HEK293 (cell line): ENCODE data around the gene GEMIN7.
A peak's percentile ranks its signal among the peaks of the same experiment; 100 is the strongest.

Experiments used
- CTCF ChIA-PET: fragments of 350-600 bp; formaldehyde crosslinking; extraction: SDS; loops from one replicate; lab custom pipeline; 2021; ENCODE audit warnings: antibody characterized with exemption; lab: Yijun Ruan, JAX
- POLR2A ChIA-PET: fragments of 300-600 bp; formaldehyde crosslinking; extraction: SDS; loops from one replicate; lab custom pipeline; 2020; ENCODE audit warnings: antibody characterized with exemption, inconsistent platforms; lab: Yijun Ruan, JAX
- H3K27ac ChIP-seq: fragments of 200-500 bp; sonication (Bioruptor generic); 2 replicates; pipeline ENCODE4 v1.5.1; 2014; ENCODE audit warnings: low read depth, low read length, control low read depth, inconsistent platforms; ENCODE audit errors: extremely low read depth
- H3K36me3 ChIP-seq, 2 experiments: fragments of 200-500 bp in 1 of 2; sonication (Bioruptor generic) in 1 of 2; 1 replicate in 1 of 2; 2 replicates in 1 of 2; pipeline ENCODE4 v1.5.1; 2014 to 2017; ENCODE audit warnings: inconsistent platforms in 2 of 2, low read length in 2 of 2; ENCODE audit not compliant: control insufficient read depth in 2 of 2, insufficient read depth in 1 of 2
- H3K4me1 ChIP-seq: fragments of 200-500 bp; sonication (Bioruptor generic); 2 replicates; pipeline ENCODE4 v1.5.1; 2014; ENCODE audit warnings: mild to moderate bottlenecking, low read length, inconsistent platforms; ENCODE audit not compliant: control insufficient read depth, insufficient read depth
- H3K4me3 ChIP-seq: 2 replicates; pipeline ENCODE4 v1.5.1; 2011; ENCODE audit warnings: low read depth, mild to moderate bottlenecking, control low read depth, low read length, moderate library complexity
- H3K9me3 ChIP-seq: fragments of 200-500 bp; sonication (Bioruptor generic); 2 replicates; pipeline ENCODE4 v1.5.1; 2014; ENCODE audit warnings: low read depth, low read length, inconsistent platforms; ENCODE audit not compliant: control insufficient read depth, insufficient read depth
- GLIS2 ChIP-seq: fragments of 450-650 bp; formaldehyde crosslinking; IDR thresholded peaks from 2 replicates; pipeline ENCODE4 v1.5.1; 2016; ENCODE audit warnings: missing biosample characterization, missing genetic modification characterization
- HOXA7 ChIP-seq: sonication (generic); formaldehyde crosslinking; IDR thresholded peaks from 2 replicates; pipeline ENCODE4 v1.8.1; 2022; ENCODE audit warnings: missing genetic modification reagents, borderline replicate concordance
- MZF1 ChIP-seq: fragments of 450-650 bp; formaldehyde crosslinking; IDR thresholded peaks from 2 replicates; pipeline ENCODE4 v1.5.1; 2017; ENCODE audit warnings: missing biosample characterization, missing genetic modification characterization, borderline replicate concordance
- SCRT2 ChIP-seq: fragments of 450-650 bp; formaldehyde crosslinking; IDR thresholded peaks from 2 replicates; pipeline ENCODE4 v1.5.1; 2016; ENCODE audit warnings: missing biosample characterization, missing genetic modification characterization
- ZBTB17 ChIP-seq: fragments of 450-650 bp; formaldehyde crosslinking; IDR thresholded peaks from 2 replicates; pipeline ENCODE4 v1.5.1; 2016; ENCODE audit warnings: missing biosample characterization, missing genetic modification characterization
- ZBTB20 ChIP-seq: fragments of 450-650 bp; formaldehyde crosslinking; IDR thresholded peaks from 2 replicates; pipeline ENCODE4 v1.5.1; 2016; ENCODE audit warnings: missing biosample characterization, missing genetic modification characterization
- ZFP37 ChIP-seq: fragments of 450-650 bp; formaldehyde crosslinking; IDR thresholded peaks from 2 replicates; pipeline ENCODE4 v1.5.1; 2016; ENCODE audit warnings: missing biosample characterization, missing genetic modification characterization
- ZIC2 ChIP-seq: fragments of 450-650 bp; formaldehyde crosslinking; IDR thresholded peaks from 2 replicates; pipeline ENCODE4 v1.5.1; 2016; ENCODE audit warnings: missing biosample characterization, missing genetic modification characterization
- ZNF114 ChIP-seq: fragments of 450-650 bp; formaldehyde crosslinking; IDR thresholded peaks from 2 replicates; pipeline ENCODE4 v1.5.0; 2017; ENCODE audit warnings: missing biosample characterization, missing genetic modification characterization
- ZNF121 ChIP-seq: fragments of 450-650 bp; formaldehyde crosslinking; IDR thresholded peaks from 2 replicates; pipeline ENCODE4 v1.5.1; 2016; ENCODE audit warnings: missing biosample characterization, missing genetic modification characterization
- ZNF146 ChIP-seq: fragments of 450-650 bp; formaldehyde crosslinking; IDR thresholded peaks from 2 replicates; pipeline ENCODE4 v1.5.1; 2016; ENCODE audit warnings: missing biosample characterization, missing genetic modification characterization
- ZNF2 ChIP-seq: fragments of 450-650 bp; formaldehyde crosslinking; IDR thresholded peaks from 2 replicates; pipeline ENCODE4 v1.5.1; 2016; ENCODE audit warnings: missing biosample characterization, missing genetic modification characterization
- ZNF23 ChIP-seq: fragments of 450-650 bp; formaldehyde crosslinking; IDR thresholded peaks from 2 replicates; pipeline ENCODE4 v1.5.1; 2016; ENCODE audit warnings: missing biosample characterization, missing genetic modification characterization, borderline replicate concordance
- ZNF433 ChIP-seq: fragments of 450-650 bp; formaldehyde crosslinking; IDR thresholded peaks from 2 replicates; pipeline ENCODE4 v1.5.1; 2016; ENCODE audit warnings: missing biosample characterization, missing genetic modification characterization, low read depth
- ZNF510 ChIP-seq: fragments of 450-650 bp; formaldehyde crosslinking; IDR thresholded peaks from 2 replicates; pipeline ENCODE4 v1.5.1; 2018; ENCODE audit warnings: mild to moderate bottlenecking, missing genetic modification characterization, missing biosample characterization; ENCODE audit not compliant: insufficient replicate concordance
- ZNF529 ChIP-seq: fragments of 450-650 bp; formaldehyde crosslinking; IDR thresholded peaks from 2 replicates; pipeline ENCODE4 v1.5.1; 2017; ENCODE audit warnings: missing genetic modification characterization, missing biosample characterization; ENCODE audit not compliant: insufficient replicate concordance
- ZNF571 ChIP-seq: fragments of 450-650 bp; formaldehyde crosslinking; IDR thresholded peaks from 2 replicates; pipeline ENCODE4 v1.5.0; 2017; ENCODE audit warnings: missing biosample characterization, missing genetic modification characterization
- ZNF677 ChIP-seq: fragments of 450-650 bp; IDR thresholded peaks from 2 replicates; pipeline ENCODE4 v1.5.0; 2018; ENCODE audit warnings: missing biosample characterization, mild to moderate bottlenecking, missing genetic modification characterization, moderate library complexity
- ZNF776 ChIP-seq: fragments of 450-650 bp; formaldehyde crosslinking; IDR thresholded peaks from 2 replicates; pipeline ENCODE4 v1.5.0; 2017; ENCODE audit warnings: missing biosample characterization, missing genetic modification characterization, borderline replicate concordance
- ZNF785 ChIP-seq: fragments of 450-650 bp; formaldehyde crosslinking; IDR thresholded peaks from 2 replicates; pipeline ENCODE4 v1.5.1; 2016; ENCODE audit warnings: missing biosample characterization, missing genetic modification characterization
- ZNF837 ChIP-seq: fragments of 450-650 bp; formaldehyde crosslinking; IDR thresholded peaks from 2 replicates; pipeline ENCODE4 v1.5.1; 2016; ENCODE audit warnings: missing biosample characterization, missing genetic modification characterization
- TF ChIP-seq, protein P1 (sequence below): fragments of 450-650 bp; formaldehyde crosslinking; IDR thresholded peaks from 2 replicates; pipeline ENCODE4 v1.5.1; 2016; ENCODE audit warnings: missing biosample characterization, missing genetic modification characterization
- TF ChIP-seq, protein P2 (sequence below): fragments of 450-650 bp; formaldehyde crosslinking; IDR thresholded peaks from 2 replicates; pipeline ENCODE4 v1.5.1; 2016; ENCODE audit warnings: missing biosample characterization, missing genetic modification characterization
- TF ChIP-seq, protein P3 (sequence below): fragments of 450-650 bp; formaldehyde crosslinking; IDR thresholded peaks from 2 replicates; pipeline ENCODE4 v1.5.1; 2016; ENCODE audit warnings: missing biosample characterization, missing genetic modification characterization
- TF ChIP-seq, protein P4 (sequence below): fragments of 450-650 bp; formaldehyde crosslinking; IDR thresholded peaks from 2 replicates; pipeline ENCODE4 v1.5.1; 2016; ENCODE audit warnings: missing biosample characterization, missing genetic modification characterization

The GEMIN7 gene

DNA sequence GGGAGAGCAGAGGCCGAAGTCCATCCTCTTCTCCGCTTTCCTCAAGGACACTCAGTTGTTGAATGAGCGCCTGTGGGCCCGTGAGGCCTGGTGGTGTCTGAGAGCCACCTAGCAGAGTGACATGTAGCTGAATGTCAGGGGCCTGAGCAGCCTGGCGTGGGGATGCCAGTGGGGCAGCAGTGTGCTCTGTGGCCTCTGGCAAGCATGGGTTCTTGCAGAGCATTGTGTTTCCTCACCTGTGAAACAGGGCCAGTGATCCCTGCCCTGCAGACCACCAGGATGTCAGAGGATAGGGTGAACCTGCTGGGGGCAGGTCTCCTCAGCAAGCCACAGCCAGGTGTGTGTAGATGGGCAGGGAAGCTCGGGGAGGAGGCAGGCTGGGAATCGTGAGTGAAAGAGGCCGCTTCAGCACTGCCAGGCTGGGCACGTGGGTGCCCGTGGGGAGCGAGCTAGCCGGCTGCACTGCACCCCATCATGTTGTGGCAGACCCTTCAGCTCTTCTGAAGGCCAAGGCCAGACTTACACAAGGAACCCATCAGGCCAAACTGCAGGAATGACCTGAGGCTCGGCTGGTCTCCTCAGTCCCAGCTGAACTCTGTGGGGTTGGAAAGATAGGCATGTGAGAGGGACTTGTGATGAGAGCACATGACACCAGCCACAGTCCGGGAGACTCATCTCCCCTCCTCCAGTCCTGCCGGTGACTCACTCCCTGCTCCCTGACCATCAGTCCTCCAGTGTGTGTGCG, 18.9 kb downstream of the GEMIN7 start (continued):
- TF ChIP-seq, protein P1, sequence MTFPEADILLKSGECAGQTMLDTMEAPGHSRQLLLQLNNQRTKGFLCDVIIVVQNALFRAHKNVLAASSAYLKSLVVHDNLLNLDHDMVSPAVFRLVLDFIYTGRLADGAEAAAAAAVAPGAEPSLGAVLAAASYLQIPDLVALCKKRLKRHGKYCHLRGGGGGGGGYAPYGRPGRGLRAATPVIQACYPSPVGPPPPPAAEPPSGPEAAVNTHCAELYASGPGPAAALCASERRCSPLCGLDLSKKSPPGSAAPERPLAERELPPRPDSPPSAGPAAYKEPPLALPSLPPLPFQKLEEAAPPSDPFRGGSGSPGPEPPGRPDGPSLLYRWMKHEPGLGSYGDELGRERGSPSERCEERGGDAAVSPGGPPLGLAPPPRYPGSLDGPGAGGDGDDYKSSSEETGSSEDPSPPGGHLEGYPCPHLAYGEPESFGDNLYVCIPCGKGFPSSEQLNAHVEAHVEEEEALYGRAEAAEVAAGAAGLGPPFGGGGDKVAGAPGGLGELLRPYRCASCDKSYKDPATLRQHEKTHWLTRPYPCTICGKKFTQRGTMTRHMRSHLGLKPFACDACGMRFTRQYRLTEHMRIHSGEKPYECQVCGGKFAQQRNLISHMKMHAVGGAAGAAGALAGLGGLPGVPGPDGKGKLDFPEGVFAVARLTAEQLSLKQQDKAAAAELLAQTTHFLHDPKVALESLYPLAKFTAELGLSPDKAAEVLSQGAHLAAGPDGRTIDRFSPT, result no peak
- no peak for TF ChIP-seq ZNF529
- 0 out of 2 replicates have a peak, but pooled peaks have one; percentile 34 for TF ChIP-seq ZFP37 (tag by site-specific recombination)
- TF ChIP-seq ZBTB20, result peak; percentile 31; the same call in 1 of the 2 replicates
- peak; percentile 68 for TF ChIP-seq GLIS2 (tag by site-specific recombination)
- TF ChIP-seq ZBTB17 (tag by site-specific recombination), result no peak
- no peak for TF ChIP-seq ZNF146 (tag by site-specific recombination)
- TF ChIP-seq, protein P2, sequence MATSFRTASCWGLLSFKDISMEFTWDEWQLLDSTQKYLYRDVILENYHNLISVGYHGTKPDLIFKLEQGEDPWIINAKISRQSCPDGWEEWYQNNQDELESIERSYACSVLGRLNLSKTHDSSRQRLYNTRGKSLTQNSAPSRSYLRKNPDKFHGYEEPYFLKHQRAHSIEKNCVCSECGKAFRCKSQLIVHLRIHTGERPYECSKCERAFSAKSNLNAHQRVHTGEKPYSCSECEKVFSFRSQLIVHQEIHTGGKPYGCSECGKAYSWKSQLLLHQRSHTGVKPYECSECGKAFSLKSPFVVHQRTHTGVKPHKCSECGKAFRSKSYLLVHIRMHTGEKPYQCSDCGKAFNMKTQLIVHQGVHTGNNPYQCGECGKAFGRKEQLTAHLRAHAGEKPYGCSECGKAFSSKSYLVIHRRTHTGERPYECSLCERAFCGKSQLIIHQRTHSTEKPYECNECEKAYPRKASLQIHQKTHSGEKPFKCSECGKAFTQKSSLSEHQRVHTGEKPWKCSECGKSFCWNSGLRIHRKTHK (tag by site-specific recombination), result no peak
- TF ChIP-seq MZF1 (tag by site-specific recombination), result no peak
- TF ChIP-seq ZNF785 (tag by site-specific recombination), result no peak

DNA sequence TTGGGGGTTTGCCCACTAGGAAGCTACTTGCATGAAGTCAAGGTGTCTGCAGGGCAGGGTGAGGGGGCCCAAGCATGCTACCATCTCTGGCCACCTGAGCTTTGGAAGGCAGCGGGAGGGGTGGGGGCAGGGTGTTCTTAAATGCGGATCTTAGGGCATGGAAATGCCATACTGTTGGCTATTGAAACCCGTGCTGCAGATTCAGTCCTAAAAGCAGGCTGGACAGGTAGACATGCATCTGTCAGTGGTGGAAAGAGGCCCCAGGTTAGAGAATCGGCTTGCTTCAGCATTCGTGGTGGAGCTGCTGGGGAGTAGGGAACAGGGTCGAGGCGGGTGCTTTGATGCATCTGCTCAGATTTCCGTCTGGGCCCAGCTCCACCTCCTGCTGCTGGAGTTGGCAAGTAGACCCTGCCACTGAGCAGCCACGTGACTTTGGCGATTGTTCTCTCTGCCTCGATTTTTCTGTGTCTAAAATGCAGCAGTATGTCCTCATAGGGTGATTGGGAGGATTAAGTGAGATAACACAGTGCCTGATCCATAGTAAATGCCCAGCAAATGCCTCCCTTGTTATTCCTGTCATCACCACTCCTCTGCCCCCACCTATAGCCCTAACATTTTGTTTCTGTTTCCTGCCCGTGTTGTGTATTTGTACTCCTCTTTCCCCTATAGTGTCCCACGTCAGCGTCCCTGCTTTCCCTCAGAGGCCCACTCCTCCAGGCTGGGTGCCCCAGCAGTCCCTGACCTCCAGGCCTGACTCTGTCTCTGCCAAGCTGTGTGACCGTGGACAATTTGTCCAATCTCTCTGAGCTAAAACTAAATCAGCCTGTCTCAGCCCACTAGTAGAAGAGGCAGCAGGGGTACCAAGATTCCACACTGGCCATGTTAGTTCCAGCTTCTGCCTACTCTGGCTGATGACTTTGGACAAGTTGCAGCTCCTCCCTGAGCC, 19.7 kb downstream of the GEMIN7 start:
- Histone ChIP-seq H3K4me1 (peaks cover 39% of the 10 kb centered on the region), H3K4me3 (no peak overlapping the region), H3K27ac (no peak overlapping the region), H3K9me3 (no peaks in the 10 kb centered on the region), H3K36me3 (peaks cover 7 to 36% of the 10 kb centered on the region in 2 experiments; a peak in 2 of 3 replicates)
- POLR2A ChIA-PET, result interaction anchor here (1.3 to 1.7 kb wide), 4 partner anchors 9 to 79 kb away, joined by 4 to 8 read pairs (median 4); partner anchors contain the start of genes BLOC1S3, CLASRP and TRAPPC6A
- CTCF ChIA-PET, result interaction anchor here (0.5 to 2.7 kb wide), 7 partner anchors 8 to 206 kb away, joined by 3 to 24 read pairs (median 4); no protein-coding TSS in a partner anchor
- TF ChIP-seq ZNF23 (no peak), ZNF121 (tag by site-specific recombination) (no peak), ZNF776 (no peak), ZBTB17 (tag by site-specific recombination) (peak; percentile 68), ZNF785 (tag by site-specific recombination) (no peak), ZIC2 (tag by site-specific recombination) (0 out of 2 replicates have a peak, but pooled peaks have one; percentile 8), ZNF114 (no peak), ZNF571 (tag by site-specific recombination) (no peak), HOXA7 (CRISPR knock-in tag) (no peak), ZNF2 (no peak), ZNF510 (tag by site-specific recombination) (no peak), SCRT2 (tag by site-specific recombination) (no peak), ZNF837 (no peak), ZNF677 (tag by site-specific recombination) (no peak), ZNF433 (tag by site-specific recombination) (no peak)
- TF ChIP-seq, protein P3, sequence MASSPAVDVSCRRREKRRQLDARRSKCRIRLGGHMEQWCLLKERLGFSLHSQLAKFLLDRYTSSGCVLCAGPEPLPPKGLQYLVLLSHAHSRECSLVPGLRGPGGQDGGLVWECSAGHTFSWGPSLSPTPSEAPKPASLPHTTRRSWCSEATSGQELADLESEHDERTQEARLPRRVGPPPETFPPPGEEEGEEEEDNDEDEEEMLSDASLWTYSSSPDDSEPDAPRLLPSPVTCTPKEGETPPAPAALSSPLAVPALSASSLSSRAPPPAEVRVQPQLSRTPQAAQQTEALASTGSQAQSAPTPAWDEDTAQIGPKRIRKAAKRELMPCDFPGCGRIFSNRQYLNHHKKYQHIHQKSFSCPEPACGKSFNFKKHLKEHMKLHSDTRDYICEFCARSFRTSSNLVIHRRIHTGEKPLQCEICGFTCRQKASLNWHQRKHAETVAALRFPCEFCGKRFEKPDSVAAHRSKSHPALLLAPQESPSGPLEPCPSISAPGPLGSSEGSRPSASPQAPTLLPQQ (tag by site-specific recombination), result 0 out of 2 replicates have a peak, but pooled peaks have one; percentile 33
- TF ChIP-seq, protein P4, sequence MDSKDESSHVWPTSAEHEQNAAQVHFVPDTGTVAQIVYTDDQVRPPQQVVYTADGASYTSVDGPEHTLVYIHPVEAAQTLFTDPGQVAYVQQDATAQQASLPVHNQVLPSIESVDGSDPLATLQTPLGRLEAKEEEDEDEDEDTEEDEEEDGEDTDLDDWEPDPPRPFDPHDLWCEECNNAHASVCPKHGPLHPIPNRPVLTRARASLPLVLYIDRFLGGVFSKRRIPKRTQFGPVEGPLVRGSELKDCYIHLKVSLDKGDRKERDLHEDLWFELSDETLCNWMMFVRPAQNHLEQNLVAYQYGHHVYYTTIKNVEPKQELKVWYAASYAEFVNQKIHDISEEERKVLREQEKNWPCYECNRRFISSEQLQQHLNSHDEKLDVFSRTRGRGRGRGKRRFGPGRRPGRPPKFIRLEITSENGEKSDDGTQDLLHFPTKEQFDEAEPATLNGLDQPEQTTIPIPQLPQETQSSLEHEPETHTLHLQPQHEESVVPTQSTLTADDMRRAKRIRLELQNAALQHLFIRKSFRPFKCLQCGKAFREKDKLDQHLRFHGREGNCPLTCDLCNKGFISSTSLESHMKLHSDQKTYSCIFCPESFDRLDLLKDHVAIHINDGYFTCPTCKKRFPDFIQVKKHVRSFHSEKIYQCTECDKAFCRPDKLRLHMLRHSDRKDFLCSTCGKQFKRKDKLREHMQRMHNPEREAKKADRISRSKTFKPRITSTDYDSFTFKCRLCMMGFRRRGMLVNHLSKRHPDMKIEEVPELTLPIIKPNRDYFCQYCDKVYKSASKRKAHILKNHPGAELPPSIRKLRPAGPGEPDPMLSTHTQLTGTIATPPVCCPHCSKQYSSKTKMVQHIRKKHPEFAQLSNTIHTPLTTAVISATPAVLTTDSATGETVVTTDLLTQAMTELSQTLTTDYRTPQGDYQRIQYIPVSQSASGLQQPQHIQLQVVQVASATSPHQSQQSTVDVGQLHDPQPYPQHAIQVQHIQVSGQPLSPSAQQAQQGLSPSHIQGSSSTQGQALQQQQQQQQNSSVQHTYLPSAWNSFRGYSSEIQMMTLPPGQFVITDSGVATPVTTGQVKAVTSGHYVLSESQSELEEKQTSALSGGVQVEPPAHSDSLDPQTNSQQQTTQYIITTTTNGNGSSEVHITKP, result peak; percentile 7; the same call in 1 of the 2 replicates
